Smooth muscle cell (in vitro differentiated cells): ENCODE data around the gene EPHA3. TPM values are rescaled to one million over a fixed set of nuclear protein-coding genes. Genes with fewer than 3 reads are reported as not detected.

Experiments used
- DNase-seq: peaks from one replicate; lab custom pipeline; 2025; ENCODE audit not compliant: unreplicated experiment; lab: John Stamatoyannopoulos, UW
- H2AFZ ChIP-seq: fragments of 200-600 bp; sonication (generic); 2 replicates; pipeline ENCODE4 v1.6.0; 2016; ENCODE audit warnings: antibody characterized with exemption, low read depth, mild to moderate bottlenecking
- H3F3A ChIP-seq: fragments of 200-600 bp; sonication (generic); 2 replicates; pipeline ENCODE4 v1.6.0; 2017; ENCODE audit warnings: antibody characterized with exemption, low read depth
- H3K27ac ChIP-seq: fragments of 200-600 bp; sonication (generic); 2 replicates; pipeline ENCODE4 v1.5.1; 2016; ENCODE audit warnings: low read depth, mild to moderate bottlenecking
- H3K27me3 ChIP-seq: fragments of 200-600 bp; sonication (generic); 2 replicates; pipeline ENCODE4 v1.6.1; 2016; ENCODE audit warnings: low read depth, mild to moderate bottlenecking
- H3K36me3 ChIP-seq: fragments of 200-600 bp; sonication (generic); 2 replicates; pipeline ENCODE4 v1.5.1; 2016; ENCODE audit warnings: low read depth
- H3K4me1 ChIP-seq: fragments of 200-600 bp; sonication (generic); 2 replicates; pipeline ENCODE4 v1.5.1; 2016; ENCODE audit warnings: low read depth
- H3K4me2 ChIP-seq: fragments of 200-600 bp; sonication (generic); 2 replicates; pipeline ENCODE4 v1.6.0; 2016; ENCODE audit warnings: mild to moderate bottlenecking
- H3K4me3 ChIP-seq: fragments of 200-600 bp; sonication (generic); 2 replicates; pipeline ENCODE4 v1.5.1; 2016; ENCODE audit warnings: mild to moderate bottlenecking
- H3K79me2 ChIP-seq: fragments of 200-600 bp; sonication (generic); 2 replicates; pipeline ENCODE4 v1.6.0; 2016; ENCODE audit warnings: low read depth, mild to moderate bottlenecking
- H3K9ac ChIP-seq: fragments of 200-600 bp; sonication (generic); 2 replicates; pipeline ENCODE4 v1.6.0; 2016; ENCODE audit warnings: low read depth
- H3K9me3 ChIP-seq: fragments of 200-600 bp; sonication (generic); replicated peaks from 2 replicates; pipeline ENCODE4 v1.5.1; 2016; ENCODE audit warnings: low read depth
- H4K20me1 ChIP-seq: fragments of 200-600 bp; sonication (generic); 2 replicates; pipeline ENCODE4 v1.6.0; 2016; ENCODE audit warnings: low read depth
- WGBS: methylation state at CpG from one replicate; pipeline ENCODE4 v1.1.7; 2016; ENCODE audit warnings: low lambda C conversion rate; 5-methylcytosine and 5-hydroxymethylcytosine counted together
- polyA plus RNA-seq: library from polyadenylated mRNA; unstranded; fragments of >200 nt; fragmentation: Nextera tagmentation; extraction: Ambion mirVana; gene quantifications from 2 replicates; pipeline ENCODE4 v1.2.1, GENCODE V29; 2016
- total RNA-seq: library from RNA; depleted of rRNA; stranded (reverse); fragments of >200 nt; gene quantifications from 2 replicates; pipeline ENCODE4 v1.2.3, GENCODE V29; 2014
- TF ChIP-seq, protein P1 (sequence below): fragments of 200-600 bp; sonication (generic); IDR thresholded peaks from 2 replicates; pipeline ENCODE4 v1.5.1; 2017; ENCODE audit warnings: borderline replicate concordance, mild to moderate bottlenecking, antibody characterized with exemption; ENCODE audit not compliant: insufficient read depth, poor library complexity, severe bottlenecking

EPHA3 gene
- total and polyA plus RNA-seq, 2 experiments from 2014 or later: 0.62 to 1.7 TPM

DNA sequence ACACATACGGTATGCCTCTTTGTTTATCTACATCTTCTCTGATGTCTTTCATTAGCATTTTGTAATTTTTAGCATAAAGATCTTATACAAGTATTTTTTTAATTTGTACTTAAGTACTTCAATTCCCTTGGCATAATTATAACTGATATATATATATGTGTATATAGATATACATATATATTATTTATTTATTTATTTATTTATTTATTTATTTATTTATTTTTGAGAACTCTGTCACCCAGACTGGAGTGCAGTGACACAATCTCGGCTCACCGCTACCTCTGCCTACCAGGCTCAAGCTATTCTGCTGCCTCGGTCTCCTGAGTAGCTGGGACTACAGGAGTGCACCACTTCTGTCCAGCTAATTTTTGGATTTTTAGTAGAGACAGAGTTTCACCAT lies 382.7 kb downstream of the EPHA3 start:
- Histone ChIP-seq H3K27ac (no peak overlapping the region), H3K9me3 (no peaks in the 10 kb centered on the region), H3F3A (no peaks in the 10 kb centered on the region), H3K4me1 (no peaks in the 10 kb centered on the region), H3K4me2 (no peak overlapping the region), H3K27me3 (no peaks in the 10 kb centered on the region), H4K20me1 (no peaks in the 10 kb centered on the region), H2AFZ (no peak overlapping the region), H3K36me3 (no peaks in the 10 kb centered on the region), H3K9ac (no peak overlapping the region), H3K79me2 (no peaks in the 10 kb centered on the region), H3K4me3 (no peak overlapping the region)
- WGBS: 94% methylated on average over 4 of the region's 4 CpGs
- TF ChIP-seq, protein P1, sequence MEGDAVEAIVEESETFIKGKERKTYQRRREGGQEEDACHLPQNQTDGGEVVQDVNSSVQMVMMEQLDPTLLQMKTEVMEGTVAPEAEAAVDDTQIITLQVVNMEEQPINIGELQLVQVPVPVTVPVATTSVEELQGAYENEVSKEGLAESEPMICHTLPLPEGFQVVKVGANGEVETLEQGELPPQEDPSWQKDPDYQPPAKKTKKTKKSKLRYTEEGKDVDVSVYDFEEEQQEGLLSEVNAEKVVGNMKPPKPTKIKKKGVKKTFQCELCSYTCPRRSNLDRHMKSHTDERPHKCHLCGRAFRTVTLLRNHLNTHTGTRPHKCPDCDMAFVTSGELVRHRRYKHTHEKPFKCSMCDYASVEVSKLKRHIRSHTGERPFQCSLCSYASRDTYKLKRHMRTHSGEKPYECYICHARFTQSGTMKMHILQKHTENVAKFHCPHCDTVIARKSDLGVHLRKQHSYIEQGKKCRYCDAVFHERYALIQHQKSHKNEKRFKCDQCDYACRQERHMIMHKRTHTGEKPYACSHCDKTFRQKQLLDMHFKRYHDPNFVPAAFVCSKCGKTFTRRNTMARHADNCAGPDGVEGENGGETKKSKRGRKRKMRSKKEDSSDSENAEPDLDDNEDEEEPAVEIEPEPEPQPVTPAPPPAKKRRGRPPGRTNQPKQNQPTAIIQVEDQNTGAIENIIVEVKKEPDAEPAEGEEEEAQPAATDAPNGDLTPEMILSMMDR: no peak
- DNase-seq: no peak

DNA sequence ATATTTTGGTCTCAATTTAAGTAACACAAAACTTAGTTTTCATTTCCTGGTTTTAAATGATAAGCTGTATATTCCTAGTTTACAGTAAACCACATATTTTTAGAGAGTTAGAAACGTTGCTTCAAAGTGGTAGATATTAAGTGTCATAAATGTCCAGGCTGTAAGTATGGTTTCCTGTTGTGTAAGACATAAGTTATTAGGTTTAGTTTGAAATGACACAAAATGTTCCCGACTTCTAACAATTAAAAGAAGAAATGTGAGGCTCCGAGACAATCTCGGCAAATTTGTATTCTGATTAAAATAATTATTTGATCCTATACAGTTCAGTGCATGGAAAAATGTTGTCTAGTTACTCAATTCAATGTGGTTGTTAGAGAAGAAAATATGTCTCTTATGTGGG lies 387.3 kb downstream of the EPHA3 start:
- H2AFZ ChIP-seq: peak overlapping the region; percentile 52
- H3K27me3 ChIP-seq: no peaks in the 10 kb centered on the region
- H3K9ac ChIP-seq: no peak overlapping the region
- H3K79me2 ChIP-seq: no peaks in the 10 kb centered on the region
- peak overlapping the region; percentile 20 for H3K4me2 ChIP-seq
- TF ChIP-seq, protein P1: no peak
- H4K20me1 ChIP-seq: no peaks in the 10 kb centered on the region
- WGBS: 53% methylated on average over 4 of the region's 4 CpGs
- H3F3A ChIP-seq: no peaks in the 10 kb centered on the region
- H3K4me3 ChIP-seq: no peak overlapping the region
- no peaks in the 10 kb centered on the region for H3K4me1 ChIP-seq
- no peak for DNase-seq
- peak overlapping the region; percentile 4 for H3K27ac ChIP-seq
- H3K9me3 ChIP-seq: no peaks in the 10 kb centered on the region
- no peaks in the 10 kb centered on the region for H3K36me3 ChIP-seq

- Histone ChIP-seq H3K27ac (no peak overlapping the region), H3K9ac (no peak overlapping the region), H3K4me3 (no peak overlapping the region), H3K9me3 (no peaks in the 10 kb centered on the region), H3F3A (no peaks in the 10 kb centered on the region), H4K20me1 (no peaks in the 10 kb centered on the region), H3K79me2 (no peaks in the 10 kb centered on the region), H3K4me2 (no peak overlapping the region), H3K4me1 (no peaks in the 10 kb centered on the region), H2AFZ (no peak overlapping the region), H3K27me3 (no peaks in the 10 kb centered on the region), H3K36me3 (no peaks in the 10 kb centered on the region)
- 76% methylated on average over 2 of the region's 2 CpGs for WGBS
- DNase-seq: no peak
- TF ChIP-seq, protein P1: no peak
Observed at GRCh38 chr3:89503891-89504391, 396.5 kb downstream of the EPHA3 start.

- DNase-seq: no peak
- WGBS: 79% methylated on average over 4 of the region's 4 CpGs
- H3F3A ChIP-seq: no peaks in the 10 kb centered on the region
Observed at GRCh38 chr3:89504432-89504831, 397.0 kb downstream of the EPHA3 start.

More at GRCh38 chr3:89504432-89504831, 397.0 kb downstream of the EPHA3 start:
- H3K36me3 ChIP-seq: no peaks in the 10 kb centered on the region
- no peaks in the 10 kb centered on the region for H4K20me1 ChIP-seq
- no peaks in the 10 kb centered on the region for H3K4me1 ChIP-seq
- no peaks in the 10 kb centered on the region for H3K27me3 ChIP-seq
- H3K27ac ChIP-seq: no peak overlapping the region
- TF ChIP-seq, protein P1: no peak
- H3K4me3 ChIP-seq: no peak overlapping the region
- no peaks in the 10 kb centered on the region for H3K79me2 ChIP-seq
- no peak overlapping the region for H2AFZ ChIP-seq
- H3K9ac ChIP-seq: no peak overlapping the region
- H3K4me2 ChIP-seq: no peak overlapping the region
- H3K9me3 ChIP-seq: no peaks in the 10 kb centered on the region
